Heart left ventricle (tissue), 16 donors: ENCODE data around the gene FASTK. TPM values are rescaled to one million over a fixed set of nuclear protein-coding genes. Genes with fewer than 3 reads are reported as not detected.
A peak's percentile ranks its signal among the peaks of the same experiment; 100 is the strongest.

ENCODE experiments used
- ATAC-seq, 4 donors: fragments of 200-7000 bp; cut with Tn5 transposase; one replicate each; pipeline ENCODE4 v1.9.1; 2020 to 2022; ENCODE audit warnings: moderate library complexity in 4 of 4, mild to moderate bottlenecking in 3 of 4, moderate number of reproducible peaks in 1 of 4
- DNase-seq, 5 donors: peaks; one replicate each; pipeline ENCODE4 v3.0.0-alpha.2; 2020
- H3K27ac ChIP-seq, 12 donors: fragments of 200-600 bp; sonication (generic) in 4 of 12; one replicate each; pipeline versions ENCODE4 v1.5.0 to v1.8.0; 2016 to 2022; ENCODE audit warnings: mild to moderate bottlenecking in 2 of 12
- H3K27me3 ChIP-seq, 9 donors: fragments of 200-600 bp; sonication (generic) in 2 of 9; one replicate each; pipeline versions ENCODE4 v1.5.1 to v1.8.0; 2016 to 2022; ENCODE audit warnings: mild to moderate bottlenecking in 3 of 9
- H3K36me3 ChIP-seq, 9 donors: fragments of 200-600 bp; sonication (generic) in 2 of 9; one replicate each; pipeline versions ENCODE4 v1.5.0 to v1.8.0; 2018 to 2022; ENCODE audit warnings: mild to moderate bottlenecking in 2 of 9
- H3K4me1 ChIP-seq, 12 donors: fragments of 200-600 bp; sonication (generic) in 4 of 12; one replicate each; pipeline versions ENCODE4 v1.5.0 to v1.8.0; 2016 to 2022; ENCODE audit warnings: mild to moderate bottlenecking in 3 of 12
- H3K4me3 ChIP-seq, 12 donors: fragments of 200-600 bp; sonication (generic) in 4 of 12; one replicate each; pipeline versions ENCODE4 v1.5.0 to v1.8.0; 2017 to 2022; ENCODE audit warnings: mild to moderate bottlenecking in 9 of 12, moderate library complexity in 4 of 12
- H3K9me3 ChIP-seq, 12 donors: fragments of 200-600 bp; sonication (generic) in 4 of 12; one replicate each; pipeline versions ENCODE4 v1.5.0 to v1.8.0; 2016 to 2022; ENCODE audit warnings: mild to moderate bottlenecking in 1 of 12
- CTCF ChIP-seq, 12 donors: fragments of 200-600 bp; sonication (generic) in 4 of 12; IDR thresholded peaks; one replicate each; pipeline versions ENCODE4 v1.5.0 to v1.8.0; 2018 to 2022; ENCODE audit warnings: antibody characterized with exemption in 12 of 12, mild to moderate bottlenecking in 5 of 12
- POLR2A ChIP-seq, 2 donors: fragments of 450-650 bp; IDR thresholded peaks; one replicate each; pipeline ENCODE4 v1.6.1; 2017; ENCODE audit warnings: antibody characterized with exemption in 2 of 2, mild to moderate bottlenecking in 2 of 2, moderate library complexity in 2 of 2
- WGBS, 4 donors: extraction: QIAGEN DNeasy Blood & Tissue Kit in 2 of 4; methylation state at CpG; one replicate each; pipeline versions ENCODE4 v1.1.5 to v1.1.7; 2013 to 2018; 5-methylcytosine and 5-hydroxymethylcytosine counted together
- intact Hi-C, 10 donors: fragments of 100-400 bp; cut with DNase I; formaldehyde crosslinking; loops; one replicate each; pipeline versions ENCODE4 v1.11.1 to v1.14.2; 2022
- polyA plus RNA-seq, 2 donors: library from polyadenylated mRNA; stranded (reverse); fragments of 200-250 nt; gene quantifications; one replicate each; pipeline ENCODE4 v1.2.3, GENCODE V29; 2013
- total RNA-seq, 9 donors: library from RNA; depleted of rRNA in 2 of 9; stranded (reverse); fragments of >200 nt in 2 of 9; fragmentation: NEBNext Ultra II Directional in 3 of 9; extraction: Animal tissue kit (Norgen Biotek cat#: 25700) in 3 of 9; gene quantifications; one replicate each; pipeline versions ENCODE4 v1.1.0 to v1.2.4, GENCODE V29; 2016 to 2023
- donor health status: ischemic (EF 13 %, LVEDD 7.1; RV severe dilation, severe dysfunction).
- donor health status: healthy with polysubstance abuse.
- donor health status: DM: no; HTN: yes; CAD: no.
- donor health status: DM: no; HTN: no; CAD: no.
- donor health status: ischemic (EF 25% LVEDD 6.9; RV normal size, moderate dysfunction).
- donor health status: ischemic (EF 25% LVEDD 5.7; RV mildly dilated, moderate dysfunction).
- donor health status: healthy.
- donor health status: DM: yes; HTN: yes; CAD: no.
- donor health status: ischemic (EF 35%, LVEDD 5.7; RV mildly dilated, moderate dysfunction).
- donor health status: nonischemic (EF 11% LVEDD 7.7; RV severe dilation, severe dysfunction).
- donor health status: DM: yes; HTN: yes; CAD: no.
- donor health status: PGD.
- donor health status: ischemic (EF 29% LVEDD 5.4; RV normal size, mild dysfunction).
- donor health status: nonischemic (EF 23%, LVEDD 6.1; RV moderate dilation, normal function).

Gene FASTK
- total and polyA plus RNA-seq, 11 donors: 59.9 to 168 (median 77.7) TPM

- no peak for TF ChIP-seq CTCF (IDR thresholded peaks at IDR 0.05)
- no peak for TF ChIP-seq POLR2A (IDR thresholded peaks at IDR 0.05)
- 48 to 77% (median 63%) methylated on average over 7 to 10 of the region's 10 CpGs for WGBS, 4 donors
- no peak for ATAC-seq
- intact Hi-C loops: no loop called here
- Histone ChIP-seq H3K27me3 (no peaks in the 10 kb centered on the region), H3K36me3 (peaks cover 0 to 46% (median 38%) of the 10 kb centered on the region in 9 donors), H3K4me3 (no peak overlapping the region), H3K9me3 (no peaks in the 10 kb centered on the region), H3K27ac (peak overlapping the region in 8 of 12 donors; percentile 34 to 63 (median 48)), H3K4me1 (peaks cover 20 to 60% (median 46%) of the 10 kb centered on the region in 12 donors)
- DNase-seq: no peak
Measured at GRCh38 chr7:151077705-151078232, 2.8 kb downstream of the FASTK start.

- Histone ChIP-seq H3K36me3 (peaks cover 0 to 53% (median 44%) of the 10 kb centered on the region in 9 donors), H3K27ac (peak overlapping the region in 10 of 12 donors; percentile 20 to 63 (median 48)), H3K4me3 (no peak overlapping the region), H3K27me3 (no peaks in the 10 kb centered on the region), H3K9me3 (no peaks in the 10 kb centered on the region), H3K4me1 (peaks cover 13 to 53% (median 39%) of the 10 kb centered on the region in 12 donors)
- intact Hi-C loops: no loop called here
- peak in 2 of 5 donors; percentile 57 for DNase-seq
- peak in 1 of 4 donors; percentile 1 for ATAC-seq
- 62 to 70% (median 68%) methylated on average over 21 to 33 of the region's 33 CpGs for WGBS, 4 donors
- TF ChIP-seq POLR2A (IDR thresholded peaks at IDR 0.05) (no peak), CTCF (IDR thresholded peaks at IDR 0.05) (peak in 3 of 12 donors; percentile 11 to 23 (median 20))
Measured at GRCh38 chr7:151076863-151077704, 3.5 kb downstream of the FASTK start.

GRCh38 chr7:151075978-151076426 lies 4.6 kb downstream of the FASTK start:
- intact Hi-C loops: no loop called here
- no peak for ATAC-seq
- Histone ChIP-seq H3K4me3 (no peak overlapping the region), H3K36me3 (peaks cover 0 to 64% (median 55%) of the 10 kb centered on the region in 9 donors), H3K27ac (no peak overlapping the region), H3K9me3 (no peaks in the 10 kb centered on the region), H3K27me3 (no peaks in the 10 kb centered on the region), H3K4me1 (peaks cover 6 to 42% (median 29%) of the 10 kb centered on the region in 12 donors)
- DNase-seq: no peak
- TF ChIP-seq POLR2A (IDR thresholded peaks at IDR 0.05): no peak
- no peak for TF ChIP-seq CTCF (IDR thresholded peaks at IDR 0.05)
- 77 to 83% (median 81%) methylated on average over 22 of the region's 22 CpGs for WGBS, 4 donors

GRCh38 chr7:151075662-151075971 lies 5.0 kb downstream of the FASTK start:
- H3K4me1 ChIP-seq: peaks cover 6 to 40% (median 27%) of the 10 kb centered on the region in 12 donors
- H3K27me3 ChIP-seq: no peaks in the 10 kb centered on the region
- H3K9me3 ChIP-seq: no peaks in the 10 kb centered on the region
- no peak overlapping the region for H3K4me3 ChIP-seq
- H3K27ac ChIP-seq: no peak overlapping the region
- DNase-seq: no peak
- no peak for ATAC-seq
- 82 to 89% (median 84%) methylated on average over 5 to 7 of the region's 7 CpGs for WGBS, 4 donors
- peaks cover 0 to 68% (median 59%) of the 10 kb centered on the region in 9 donors for H3K36me3 ChIP-seq
- TF ChIP-seq CTCF (IDR thresholded peaks at IDR 0.05) (no peak), POLR2A (IDR thresholded peaks at IDR 0.05) (no peak)
- intact Hi-C loops: no loop called here
